PC-3 (cell line): ENCODE results near the gene CASZ1.

ENCODE experiments used
- EZH2 ChIP-seq: fragments of 300-600 bp; sonication (generic); IDR thresholded peaks from one replicate; pipeline ENCODE4 v1.6.1; 2017; ENCODE audit warnings: antibody characterized with exemption, mild to moderate bottlenecking, low read length; ENCODE audit not compliant: unreplicated experiment
- TF ChIP-seq, protein P1 (sequence below): fragments of 300-600 bp; sonication (generic); conservative IDR thresholded peaks from 2 replicates; pipeline ENCODE4 v1.5.1; 2017; ENCODE audit warnings: antibody characterized with exemption, low read depth, mild to moderate bottlenecking, low read length

- TF ChIP-seq, protein P1, sequence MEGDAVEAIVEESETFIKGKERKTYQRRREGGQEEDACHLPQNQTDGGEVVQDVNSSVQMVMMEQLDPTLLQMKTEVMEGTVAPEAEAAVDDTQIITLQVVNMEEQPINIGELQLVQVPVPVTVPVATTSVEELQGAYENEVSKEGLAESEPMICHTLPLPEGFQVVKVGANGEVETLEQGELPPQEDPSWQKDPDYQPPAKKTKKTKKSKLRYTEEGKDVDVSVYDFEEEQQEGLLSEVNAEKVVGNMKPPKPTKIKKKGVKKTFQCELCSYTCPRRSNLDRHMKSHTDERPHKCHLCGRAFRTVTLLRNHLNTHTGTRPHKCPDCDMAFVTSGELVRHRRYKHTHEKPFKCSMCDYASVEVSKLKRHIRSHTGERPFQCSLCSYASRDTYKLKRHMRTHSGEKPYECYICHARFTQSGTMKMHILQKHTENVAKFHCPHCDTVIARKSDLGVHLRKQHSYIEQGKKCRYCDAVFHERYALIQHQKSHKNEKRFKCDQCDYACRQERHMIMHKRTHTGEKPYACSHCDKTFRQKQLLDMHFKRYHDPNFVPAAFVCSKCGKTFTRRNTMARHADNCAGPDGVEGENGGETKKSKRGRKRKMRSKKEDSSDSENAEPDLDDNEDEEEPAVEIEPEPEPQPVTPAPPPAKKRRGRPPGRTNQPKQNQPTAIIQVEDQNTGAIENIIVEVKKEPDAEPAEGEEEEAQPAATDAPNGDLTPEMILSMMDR = no peak
- TF ChIP-seq EZH2 = no peak
Observed at GRCh38 chr1:10701145-10701544, 95.3 kb downstream of the CASZ1 start.
